ENCODE data around the gene MCAT.
A peak's percentile ranks its signal among the peaks of the same experiment; 100 is the strongest.

MCAT gene

GRCh38 chr22:43094085-43094484 lies 49.1 kb downstream of the MCAT start:
- no peak for DNase-seq (ENCODE audit: low spot score)

- DNase-seq (ENCODE audit: low spot score) = no peak
Measured at GRCh38 chr22:43092085-43092484, 51.1 kb downstream of the MCAT start.

- DNase-seq (ENCODE audit: low spot score) = peak; percentile 68
Measured at GRCh38 chr22:43090130-43090789, 52.9 kb downstream of the MCAT start.

GRCh38 chr22:43088984-43089717 lies 54.0 kb downstream of the MCAT start, which contains the start of gene TTLL1:
Gene TTLL1, minus strand, starts transcription at chr22:43089391. Its CDS starts 13,805 bp downstream, at chr22:43075586.
- peak; percentile 90 for DNase-seq (ENCODE audit: low spot score)

- DNase-seq (ENCODE audit: low spot score) = no peak
Measured at GRCh38 chr22:43088627-43088983, 54.6 kb downstream of the MCAT start.

- DNase-seq (ENCODE audit: low spot score) = no peak
Measured at GRCh38 chr22:43085658-43086606, 57.3 kb downstream of the MCAT start.
